NCI-H2029 treated with DMSO at 0.1 percent for 48 hours (cell line): ENCODE data around the gene TSPAN1.

ENCODE experiments used
- DNase-seq: peaks from one replicate; lab custom pipeline; 2025; lab: John Stamatoyannopoulos, UW

Gene TSPAN1

GRCh38 chr1:46160212-46160611, 14.7 kb upstream of the TSPAN1 start:
- no peak for DNase-seq

- peak; percentile 65 for DNase-seq
Measured at GRCh38 chr1:46166521-46167462, 8.1 kb upstream of the TSPAN1 start.

- DNase-seq = no peak
Measured at GRCh38 chr1:46168477-46168876, 6.4 kb upstream of the TSPAN1 start.

GRCh38 chr1:46169811-46170454, 5.0 kb upstream of the TSPAN1 start:
- DNase-seq = no peak

- DNase-seq = no peak
Measured at GRCh38 chr1:46171351-46171750, 3.5 kb upstream of the TSPAN1 start.

- DNase-seq = peak; percentile 94
Measured at GRCh38 chr1:46171871-46172270, 3.0 kb upstream of the TSPAN1 start.

- DNase-seq = no peak
Measured at GRCh38 chr1:46172321-46172720, 2.6 kb upstream of the TSPAN1 start.

- no peak for DNase-seq
Measured at GRCh38 chr1:46173361-46173856, 1.5 kb upstream of the TSPAN1 start.

- no peak for DNase-seq
Measured at GRCh38 chr1:46175243-46175642, 356 bp downstream of the TSPAN1 start.

- DNase-seq = no peak
Measured at GRCh38 chr1:46176211-46176865, 1.5 kb downstream of the TSPAN1 start, which contains the start of gene P3R3URF. Gene P3R3URF, minus strand, starts transcription at chr1:46176488. Its CDS starts 17 bp downstream, at chr1:46176471.

GRCh38 chr1:46179138-46180081, 4.5 kb downstream of the TSPAN1 start:
- DNase-seq = peak; percentile 99

GRCh38 chr1:46180082-46180616, 5.3 kb downstream of the TSPAN1 start:
- peak; percentile 91 for DNase-seq

GRCh38 chr1:46181343-46182260, 6.7 kb downstream of the TSPAN1 start:
- peak; percentile 73 for DNase-seq

GRCh38 chr1:46183079-46183847, 8.4 kb downstream of the TSPAN1 start:
- DNase-seq = peak; percentile 99

- DNase-seq = no peak
Measured at GRCh38 chr1:46183926-46184557, 9.2 kb downstream of the TSPAN1 start.

- no peak for DNase-seq
Measured at GRCh38 chr1:46184920-46185658, 10.2 kb downstream of the TSPAN1 start.

- no peak for DNase-seq
Measured at GRCh38 chr1:46186076-46186475, 11.2 kb downstream of the TSPAN1 start.
